GM12878 (cell line): ENCODE measurements around the gene MDM1. TPM values are rescaled to one million over a fixed set of nuclear protein-coding genes. Genes with fewer than 3 reads are reported as not detected.

Experiments used
- ATAC-seq: fragments of 200-7000 bp; cut with Tn5 transposase; 3 replicates; pipeline ENCODE4 v1.9.1; 2020; ENCODE audit warnings: mild to moderate bottlenecking, moderate library complexity
- BruUV-seq: library from RNA; stranded (reverse); fragments of 400-500 nt; replicated peaks from 2 replicates; lab custom pipeline; 2021; lab: Mats Ljungman, UMichigan
- CTCF ChIA-PET: fragments of 300-600 bp; sonication (Branson Sonifier 250); formaldehyde crosslinking; extraction: SDS; loops from one replicate; lab custom pipeline; 2021; ENCODE audit warnings: inconsistent platforms; lab: Yijun Ruan, JAX
- POLR2A ChIA-PET: fragments of 350-600 bp; formaldehyde crosslinking; extraction: SDS; loops from one replicate; lab custom pipeline; 2021; ENCODE audit warnings: inconsistent platforms; lab: Charles Lee
- RAD21 ChIA-PET: fragments of 300-600 bp; sonication (Branson Sonifier 250); formaldehyde crosslinking; loops from one replicate; lab custom pipeline; 2023; ENCODE audit warnings: antibody characterized with exemption; ENCODE audit not compliant: unreplicated experiment; lab: Charles Lee
- SMC1A ChIA-PET: fragments of 300-600 bp; sonication (Branson Sonifier 250); formaldehyde crosslinking; loops from one replicate; lab custom pipeline; 2023; ENCODE audit not compliant: unreplicated experiment, uncharacterized antibody; lab: Charles Lee
- DNase-seq: peaks from one replicate; pipeline ENCODE4 v3.0.0-alpha.2; 2011; ENCODE audit warnings: low read depth, low spot score
- FAIRE-seq: peaks from 3 replicates; lab custom pipeline; 2011; peaks lifted over from hg19 to GRCh38; lab: Jason Lieb, UNC
- H2AFZ ChIP-seq: 2 replicates; pipeline ENCODE4 v1.6.0; 2011; ENCODE audit warnings: low read depth, low read length, control low read depth; ENCODE audit not compliant: control insufficient read depth
- H3K27ac ChIP-seq: 2 replicates; pipeline ENCODE4 v1.5.1; 2011; ENCODE audit warnings: control low read depth; ENCODE audit not compliant: control insufficient read depth, insufficient read depth
- H3K27me3 ChIP-seq, 2 experiments: replicated peaks in 1 of 2; 2 replicates each; pipeline versions ENCODE4 v1.6.0 to v1.6.1; 2011; ENCODE audit warnings: low read length in 1 of 2; ENCODE audit not compliant: control insufficient read depth in 2 of 2, insufficient read depth in 2 of 2
- H3K36me3 ChIP-seq, 2 experiments: 2 replicates each; pipeline ENCODE4 v1.5.1; 2011; ENCODE audit warnings: low read length in 1 of 2; ENCODE audit not compliant: control insufficient read depth in 2 of 2, insufficient read depth in 2 of 2
- H3K4me1 ChIP-seq: 2 replicates; pipeline ENCODE4 v1.6.1; 2011; ENCODE audit warnings: mild to moderate bottlenecking, low read length, moderate library complexity, mixed read lengths; ENCODE audit not compliant: control insufficient read depth, insufficient read depth
- H3K4me2 ChIP-seq: 2 replicates; pipeline ENCODE4 v1.6.0; 2011; ENCODE audit warnings: control low read depth; ENCODE audit not compliant: control insufficient read depth, insufficient read depth
- H3K4me3 ChIP-seq: fragments of 200-600 bp; sonication (generic); 2 replicates; pipeline ENCODE4 v1.5.1; 2016
- H3K79me2 ChIP-seq: 2 replicates; pipeline ENCODE4 v1.6.0; 2011; ENCODE audit warnings: low read length; ENCODE audit not compliant: control insufficient read depth, insufficient read depth
- H3K9ac ChIP-seq: 2 replicates; pipeline ENCODE4 v1.8.0; 2011; ENCODE audit warnings: low read length, control low read depth, mixed read lengths; ENCODE audit not compliant: control insufficient read depth, insufficient read depth
- H3K9me3 ChIP-seq: replicated peaks from 3 replicates; pipeline ENCODE4 v1.5.1; 2011; ENCODE audit warnings: mild to moderate bottlenecking, low read length; ENCODE audit not compliant: control insufficient read depth, insufficient read depth
- H4K20me1 ChIP-seq: 2 replicates; pipeline ENCODE4 v1.6.0; 2011; ENCODE audit not compliant: control insufficient read depth, insufficient read depth
- NFYB ChIP-seq: IDR thresholded peaks from 2 replicates; pipeline ENCODE4 v1.6.1; 2011; ENCODE audit warnings: low read depth, mild to moderate bottlenecking, low read length, improper control_type of control experiment, moderate library complexity; ENCODE audit not compliant: insufficient read depth
- TAF1 ChIP-seq: IDR thresholded peaks from 2 replicates; pipeline ENCODE4 v1.6.1; 2011; ENCODE audit warnings: mild to moderate bottlenecking, low read depth, low read length, borderline replicate concordance
- WGBS: methylation state at CpG from one replicate; pipeline ENCODE4 v1.1.6; 2016; ENCODE audit warnings: low lambda C conversion rate; ENCODE audit not compliant: insufficient replicate concordance, insufficient coverage; ENCODE audit errors: missing lambda C conversion rate; 5-methylcytosine and 5-hydroxymethylcytosine counted together
- in situ Hi-C: fragments of 300-500 bp; cut with MboI; formaldehyde crosslinking; loops from 9 replicates; pipeline ENCODE4 v1.14.3; 2018; ENCODE audit warnings: mixed read lengths
- intact Hi-C: fragments of 100-400 bp; cut with micrococcal nuclease; formaldehyde crosslinking; loops from one replicate; pipeline ENCODE4 v1.14.2; 2022; ENCODE audit not compliant: unreplicated experiment
- polyA plus RNA-seq, 11 experiments: library from polyadenylated mRNA; depleted of rRNA in 4 of 11; unstranded in 6 of 11; stranded (reverse) in 5 of 11; fragments of >200 nt; fragmentation: Nextera tagmentation in 4 of 11; fragmentation: Illumina TruSeq in 1 of 11; extraction: Ambion mirVana in 4 of 11; extraction: Trizol in 1 of 11; gene quantifications; 1 replicate in 1 of 11; 2 replicates in 10 of 11; pipeline versions ENCODE4 v1.2.1 to v1.2.3, GENCODE V29; 2011 to 2016; ENCODE audit warnings: inconsistent platforms in 2 of 11, missing spikeins in 2 of 11, low read depth in 1 of 11
- total RNA-seq, 4 experiments: library from RNA; depleted of rRNA in 3 of 4; stranded (reverse); fragments of >200 nt in 3 of 4; fragmentation: Illumina TruSeq in 1 of 4; extraction: Trizol in 1 of 4; gene quantifications; 2 replicates each; pipeline versions ENCODE4 v1.2.1 to v1.2.3, GENCODE V29; 2013 to 2021
- TF ChIP-seq, protein P1 (sequence below): fragments of 150-350 bp; IDR thresholded peaks from 2 replicates; pipeline ENCODE4 v1.6.1; 2014; ENCODE audit warnings: mild to moderate bottlenecking, low read depth, low read length
- TF ChIP-seq, protein P2 (sequence below): fragments of 450-650 bp; IDR thresholded peaks from 2 replicates; pipeline ENCODE4 v1.6.1; 2014; ENCODE audit warnings: mild to moderate bottlenecking

MDM1 gene
- total and polyA plus RNA-seq, 10 of the 15 experiments (the other 5 are each of a cell fraction or from before 2014, with no cell fraction given), result 10.1 to 25.3 (median 16.5) TPM

DNA sequence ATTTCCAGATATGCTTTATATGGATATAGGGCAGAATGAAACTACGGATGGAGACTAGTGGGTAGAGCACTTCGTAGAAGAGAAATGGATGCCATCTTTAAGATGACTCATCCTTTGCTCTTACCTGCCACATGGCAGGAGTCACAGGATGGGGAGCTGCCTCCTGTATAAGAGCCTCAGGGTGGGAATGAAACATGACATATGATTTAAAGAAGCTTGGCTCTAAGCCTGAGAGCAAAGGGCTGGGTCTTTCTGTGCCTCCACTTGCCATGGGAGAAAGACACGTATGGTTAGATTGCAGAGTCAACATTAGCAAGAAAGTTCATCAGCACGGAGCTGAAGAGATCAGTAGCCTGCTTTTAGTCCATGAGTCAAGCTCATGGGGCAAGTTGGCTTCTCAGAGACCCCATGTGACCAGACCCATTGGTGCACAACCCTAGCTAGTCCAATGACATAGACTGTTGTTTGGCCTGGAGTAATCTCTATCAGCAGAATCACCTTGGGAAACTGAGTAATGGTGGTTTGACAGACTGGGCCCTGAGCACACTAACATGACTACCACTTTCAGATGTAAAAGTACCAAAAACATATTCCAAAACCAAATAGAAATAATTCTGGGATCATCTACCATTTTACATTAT lies 40.6 kb downstream of the MDM1 start:
- FAIRE-seq (no peak), DNase-seq (no peak), ATAC-seq (no peak)
- no peaks in the 10 kb centered on the region for H3K79me2 ChIP-seq
- intact Hi-C loops (loop anchor here (2.0 kb wide), 1 partner anchor 15 kb away; no protein-coding TSS in a partner anchor), in situ Hi-C loops (no loop called here)
- SMC1A ChIA-PET, result interaction anchor here (0.7 to 3.2 kb wide), 12 partner anchors 8 to 68 kb away, joined by 3 to 17 read pairs (median 4); no protein-coding TSS in a partner anchor
- no peaks in the 10 kb centered on the region for H3K27me3 ChIP-seq
- no TSS peak for BruUV-seq
- CTCF ChIA-PET, result interaction anchor here (1.3 to 2.4 kb wide), 5 partner anchors 10 to 68 kb away, joined by 3 to 18 read pairs (median 5); no protein-coding TSS in a partner anchor
- TF ChIP-seq, protein P1, sequence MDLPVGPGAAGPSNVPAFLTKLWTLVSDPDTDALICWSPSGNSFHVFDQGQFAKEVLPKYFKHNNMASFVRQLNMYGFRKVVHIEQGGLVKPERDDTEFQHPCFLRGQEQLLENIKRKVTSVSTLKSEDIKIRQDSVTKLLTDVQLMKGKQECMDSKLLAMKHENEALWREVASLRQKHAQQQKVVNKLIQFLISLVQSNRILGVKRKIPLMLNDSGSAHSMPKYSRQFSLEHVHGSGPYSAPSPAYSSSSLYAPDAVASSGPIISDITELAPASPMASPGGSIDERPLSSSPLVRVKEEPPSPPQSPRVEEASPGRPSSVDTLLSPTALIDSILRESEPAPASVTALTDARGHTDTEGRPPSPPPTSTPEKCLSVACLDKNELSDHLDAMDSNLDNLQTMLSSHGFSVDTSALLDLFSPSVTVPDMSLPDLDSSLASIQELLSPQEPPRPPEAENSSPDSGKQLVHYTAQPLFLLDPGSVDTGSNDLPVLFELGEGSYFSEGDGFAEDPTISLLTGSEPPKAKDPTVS, result no peak
- TF ChIP-seq, protein P2, sequence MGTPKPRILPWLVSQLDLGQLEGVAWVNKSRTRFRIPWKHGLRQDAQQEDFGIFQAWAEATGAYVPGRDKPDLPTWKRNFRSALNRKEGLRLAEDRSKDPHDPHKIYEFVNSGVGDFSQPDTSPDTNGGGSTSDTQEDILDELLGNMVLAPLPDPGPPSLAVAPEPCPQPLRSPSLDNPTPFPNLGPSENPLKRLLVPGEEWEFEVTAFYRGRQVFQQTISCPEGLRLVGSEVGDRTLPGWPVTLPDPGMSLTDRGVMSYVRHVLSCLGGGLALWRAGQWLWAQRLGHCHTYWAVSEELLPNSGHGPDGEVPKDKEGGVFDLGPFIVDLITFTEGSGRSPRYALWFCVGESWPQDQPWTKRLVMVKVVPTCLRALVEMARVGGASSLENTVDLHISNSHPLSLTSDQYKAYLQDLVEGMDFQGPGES, result no peak
- no peak for TF ChIP-seq NFYB
- TF ChIP-seq TAF1, result no peak
- RAD21 ChIA-PET, result interaction anchor here (1.0 to 2.0 kb wide), 3 partner anchors 14 to 52 kb away, joined by 3 to 6 read pairs (median 4); no protein-coding TSS in a partner anchor
- no peak overlapping the region for H3K4me3 ChIP-seq
- H3K36me3 ChIP-seq, result no peaks in the 10 kb centered on the region
- H3K4me2 ChIP-seq, result no peak overlapping the region
- H3K9ac ChIP-seq, result no peak overlapping the region
- H3K9me3 ChIP-seq, result no peaks in the 10 kb centered on the region
- POLR2A ChIA-PET, result interaction anchor here (1.5 kb wide), 1 partner anchor 9 kb away, joined by 3 read pairs; no protein-coding TSS in a partner anchor
- H2AFZ ChIP-seq, result no peak overlapping the region
- no peaks in the 10 kb centered on the region for H4K20me1 ChIP-seq
- H3K4me1 ChIP-seq, result peaks cover 7% of the 10 kb centered on the region
- 97% methylated on average over 4 of the region's 4 CpGs for whole genome bisulfite sequencing
- no peak overlapping the region for H3K27ac ChIP-seq
